B cell (primary cell): ENCODE measurements around the gene SLC6A2. TPM values are rescaled to one million over a fixed set of nuclear protein-coding genes. Genes with fewer than 3 reads are reported as not detected.

ENCODE experiments used
- ATAC-seq: fragments of 200-7000 bp; cut with Tn5 transposase; one replicate; pipeline ENCODE4 v1.10.0; 2021; ENCODE audit warnings: low read depth, mild to moderate bottlenecking, moderate number of reproducible peaks, moderate library complexity
- CTCF ChIA-PET: fragments of 350-600 bp; sonication (Branson Sonifier 250); formaldehyde crosslinking; loops from one replicate; lab custom pipeline; 2021; ENCODE audit warnings: antibody characterized with exemption, inconsistent platforms; lab: Charles Lee
- POLR2A ChIA-PET: fragments of 350-600 bp; sonication (Branson Sonifier 250); formaldehyde crosslinking; loops from one replicate; lab custom pipeline; 2021; ENCODE audit warnings: antibody characterized with exemption; lab: Charles Lee
- DNase-seq: peaks from one replicate; pipeline ENCODE4 v3.0.0; 2013
- H2AFZ ChIP-seq: 2 replicates; pipeline ENCODE4 v1.6.1; 2012; ENCODE audit warnings: mild to moderate bottlenecking, low read depth, low read length; ENCODE audit not compliant: insufficient read depth, poor library complexity, severe bottlenecking
- H3K27ac ChIP-seq, 2 donors: 1 replicate in 1 of 2; 2 replicates in 1 of 2; pipeline ENCODE4 v1.5.1; 2012 to 2013; ENCODE audit warnings: low read length in 2 of 2, mild to moderate bottlenecking in 2 of 2, moderate library complexity in 1 of 2
- H3K27me3 ChIP-seq, 4 experiments: fragments of 200-600 bp in 1 of 4; sonication (generic) in 1 of 4; replicated peaks in 1 of 4; 1 replicate in 2 of 4; 2 replicates in 2 of 4; pipeline versions ENCODE4 v1.6.1 to v1.7.0; 2013 to 2016; ENCODE audit warnings: low read length in 3 of 4, mild to moderate bottlenecking in 2 of 4, mixed read lengths in 1 of 4, moderate library complexity in 1 of 4; ENCODE audit not compliant: insufficient read depth in 4 of 4, control insufficient read depth in 3 of 4; ENCODE audit errors: control extremely low read depth in 1 of 4
- H3K36me3 ChIP-seq, 2 experiments: replicated peaks in 1 of 2; 1 replicate in 1 of 2; 2 replicates in 1 of 2; pipeline versions ENCODE4 v1.6.1 to v1.7.1; 2013; ENCODE audit warnings: low read length in 1 of 2; ENCODE audit not compliant: insufficient read depth in 2 of 2, control insufficient read depth in 1 of 2; ENCODE audit errors: control extremely low read depth in 1 of 2, extremely low read depth in 1 of 2
- H3K4me1 ChIP-seq, 2 donors: fragments of 200-600 bp in 1 of 2; sonication (generic) in 1 of 2; 1 replicate in 1 of 2; 2 replicates in 1 of 2; pipeline versions ENCODE4 v1.5.1 to v1.6.1; 2013 to 2017; ENCODE audit warnings: low read length in 2 of 2; ENCODE audit not compliant: control insufficient read depth in 2 of 2, insufficient read depth in 2 of 2
- H3K4me2 ChIP-seq: replicated peaks from 2 replicates; pipeline ENCODE3; 2012; ENCODE audit warnings: mild to moderate bottlenecking, low read depth, low read length; ENCODE audit not compliant: poor library complexity, severe bottlenecking
- H3K4me3 ChIP-seq, 5 experiments: fragments of 200-600 bp in 1 of 5; sonication (generic) in 1 of 5; 1 replicate in 3 of 5; 2 replicates in 2 of 5; pipeline versions ENCODE4 v1.5.1 to v1.7.0; 2011 to 2016; ENCODE audit warnings: low read length in 4 of 5, mild to moderate bottlenecking in 4 of 5, low read depth in 2 of 5, control low read depth in 1 of 5, moderate library complexity in 1 of 5; ENCODE audit not compliant: insufficient read depth in 1 of 5; ENCODE audit errors: control extremely low read depth in 1 of 5, extremely low read depth in 1 of 5
- H3K79me2 ChIP-seq: fragments of 200-600 bp; sonication (generic); one replicate; pipeline ENCODE4 v1.6.0; 2016; ENCODE audit warnings: low read length; ENCODE audit not compliant: control insufficient read depth, insufficient read depth
- H3K9ac ChIP-seq: fragments of 200-600 bp; sonication (generic); 2 replicates; pipeline ENCODE4 v1.6.1; 2017; ENCODE audit warnings: mild to moderate bottlenecking, low read length, moderate library complexity
- H3K9me3 ChIP-seq, 3 donors: one replicate each; pipeline versions ENCODE4 v1.6.1 to v1.7.1; 2013; ENCODE audit warnings: low read length in 2 of 3; ENCODE audit not compliant: control insufficient read depth in 2 of 3, insufficient read depth in 1 of 3; ENCODE audit errors: control extremely low read depth in 1 of 3
- H4K20me1 ChIP-seq: 2 replicates; pipeline ENCODE4 v1.6.0; 2012; ENCODE audit warnings: mild to moderate bottlenecking, low read length; ENCODE audit not compliant: insufficient read depth, control insufficient read depth, poor library complexity, severe bottlenecking
- H3K27ac Mint-ChIP-seq: one replicate; pipeline ENCODE4 v1.8.0; 2021; ENCODE audit warnings: mixed read lengths
- H3K27me3 Mint-ChIP-seq: one replicate; pipeline ENCODE4 v1.8.0; 2021; ENCODE audit warnings: mixed read lengths
- H3K4me1 Mint-ChIP-seq: one replicate; pipeline ENCODE4 v1.8.0; 2021; ENCODE audit warnings: mixed read lengths
- H3K4me3 Mint-ChIP-seq: one replicate; pipeline ENCODE4 v1.8.0; 2021; ENCODE audit warnings: mixed read lengths
- H3K9me3 Mint-ChIP-seq: one replicate; pipeline ENCODE4 v1.8.0; 2022; ENCODE audit warnings: mixed read lengths; ENCODE audit not compliant: insufficient read depth
- EZH2 ChIP-seq: IDR thresholded peaks from 2 replicates; pipeline ENCODE4 v1.6.1; 2012; ENCODE audit warnings: borderline replicate concordance, low read depth, mild to moderate bottlenecking, moderate library complexity, low read length; ENCODE audit not compliant: insufficient read depth, poor library complexity, severe bottlenecking
- WGBS: methylation state at CpG from one replicate; pipeline ENCODE4 v1.1.5; 2013; ENCODE audit warnings: missing lambda C conversion rate; ENCODE audit not compliant: insufficient coverage; 5-methylcytosine and 5-hydroxymethylcytosine counted together
- intact Hi-C: fragments of 100-400 bp; cut with micrococcal nuclease; formaldehyde crosslinking; loops from one replicate; pipeline ENCODE4 v1.10.0; 2022
- polyA plus RNA-seq: library from polyadenylated mRNA; depleted of rRNA; stranded (reverse); fragments of >200 nt; gene quantifications from 2 replicates; pipeline ENCODE4 v1.2.3, GENCODE V29; 2012
- total RNA-seq, 2 donors: library from RNA; stranded (reverse); fragments of 120-200 nt in 1 of 2; gene quantifications; 1 replicate in 1 of 2; 2 replicates in 1 of 2; pipeline versions ENCODE4 v1.2.3 to v1.2.4, GENCODE V29; 2013 to 2022
- TF ChIP-seq, protein P1 (sequence below): fragments of 200-600 bp; IDR thresholded peaks from one replicate; pipeline ENCODE4 v1.8.0; 2022; ENCODE audit warnings: antibody characterized with exemption, mild to moderate bottlenecking

Gene SLC6A2
- total and polyA plus RNA-seq, 2 donors (not counting 1 experiment from before 2014, with no cell fraction given) = not detected

GRCh38 chr16:55700961-55701360 lies 45.2 kb downstream of the SLC6A2 start:
- intact Hi-C loops = no loop called here
- ChIA-PET POLR2A (no interaction called here), CTCF (interaction anchor here (2.1 to 3.3 kb wide), 2 partner anchors 232 to 236 kb away, joined by 5 to 14 read pairs; no protein-coding TSS in a partner anchor)
- DNase-seq (no peak), ATAC-seq (no peak)
- Mint-ChIP-seq H3K27ac (no peak overlapping the region), H3K4me3 (no peak overlapping the region), H3K27me3 (peaks cover 9% of the 10 kb centered on the region), H3K9me3 (no peaks in the 10 kb centered on the region), H3K4me1 (no peaks in the 10 kb centered on the region)
- no peaks in the 10 kb centered on the region for H3K27me3 ChIP-seq
- no peak overlapping the region for H3K4me2 ChIP-seq
- H4K20me1 ChIP-seq = no peaks in the 10 kb centered on the region
- no peak for TF ChIP-seq EZH2
- TF ChIP-seq, protein P1, sequence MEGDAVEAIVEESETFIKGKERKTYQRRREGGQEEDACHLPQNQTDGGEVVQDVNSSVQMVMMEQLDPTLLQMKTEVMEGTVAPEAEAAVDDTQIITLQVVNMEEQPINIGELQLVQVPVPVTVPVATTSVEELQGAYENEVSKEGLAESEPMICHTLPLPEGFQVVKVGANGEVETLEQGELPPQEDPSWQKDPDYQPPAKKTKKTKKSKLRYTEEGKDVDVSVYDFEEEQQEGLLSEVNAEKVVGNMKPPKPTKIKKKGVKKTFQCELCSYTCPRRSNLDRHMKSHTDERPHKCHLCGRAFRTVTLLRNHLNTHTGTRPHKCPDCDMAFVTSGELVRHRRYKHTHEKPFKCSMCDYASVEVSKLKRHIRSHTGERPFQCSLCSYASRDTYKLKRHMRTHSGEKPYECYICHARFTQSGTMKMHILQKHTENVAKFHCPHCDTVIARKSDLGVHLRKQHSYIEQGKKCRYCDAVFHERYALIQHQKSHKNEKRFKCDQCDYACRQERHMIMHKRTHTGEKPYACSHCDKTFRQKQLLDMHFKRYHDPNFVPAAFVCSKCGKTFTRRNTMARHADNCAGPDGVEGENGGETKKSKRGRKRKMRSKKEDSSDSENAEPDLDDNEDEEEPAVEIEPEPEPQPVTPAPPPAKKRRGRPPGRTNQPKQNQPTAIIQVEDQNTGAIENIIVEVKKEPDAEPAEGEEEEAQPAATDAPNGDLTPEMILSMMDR = no peak
- no peaks in the 10 kb centered on the region for H3K4me1 ChIP-seq
- no peak overlapping the region for H2AFZ ChIP-seq
- H3K79me2 ChIP-seq = no peaks in the 10 kb centered on the region
- no peak overlapping the region for H3K27ac ChIP-seq
- H3K9ac ChIP-seq = no peak overlapping the region
- WGBS = 100% methylated on average over 1 of the region's 3 CpGs
- H3K9me3 ChIP-seq = no peaks in the 10 kb centered on the region
- H3K4me3 ChIP-seq = no peak overlapping the region
- H3K36me3 ChIP-seq = no peaks in the 10 kb centered on the region

- POLR2A ChIA-PET = no interaction called here
- H3K4me2 ChIP-seq = no peak overlapping the region
- no peaks in the 10 kb centered on the region for H3K9me3 Mint-ChIP-seq
- H3K9ac ChIP-seq = no peak overlapping the region
- no peak for TF ChIP-seq EZH2
- TF ChIP-seq, protein P1 = no peak
- CTCF ChIA-PET = interaction anchor here (0.6 to 3.3 kb wide), 5 partner anchors 11 to 503 kb away, joined by 3 to 14 read pairs (median 4); no protein-coding TSS in a partner anchor
- H3K79me2 ChIP-seq = no peaks in the 10 kb centered on the region
- no peak overlapping the region for H3K27ac Mint-ChIP-seq
- no peaks in the 10 kb centered on the region for H4K20me1 ChIP-seq
- intact Hi-C loops = no loop called here
- H2AFZ ChIP-seq = no peak overlapping the region
- H3K27me3 ChIP-seq = no peaks in the 10 kb centered on the region
- H3K27me3 Mint-ChIP-seq = peaks cover 9% of the 10 kb centered on the region
- no peaks in the 10 kb centered on the region for H3K4me1 Mint-ChIP-seq
- no peak overlapping the region for H3K4me3 ChIP-seq
- 51% methylated on average over 5 of the region's 9 CpGs for WGBS
- H3K27ac ChIP-seq = no peak overlapping the region
- no peak for ATAC-seq
- no peaks in the 10 kb centered on the region for H3K9me3 ChIP-seq
- H3K4me1 ChIP-seq = no peaks in the 10 kb centered on the region
- no peaks in the 10 kb centered on the region for H3K36me3 ChIP-seq
- H3K4me3 Mint-ChIP-seq = no peak overlapping the region
- peak; percentile 28 for DNase-seq
Observed at GRCh38 chr16:55701442-55702319, 45.9 kb downstream of the SLC6A2 start.
